ENCODE data around the gene SVOP. TPM values are rescaled to one million over a fixed set of nuclear protein-coding genes. Genes with fewer than 3 reads are reported as not detected.

Gene SVOP
- total and polyA plus RNA-seq, 2 of the 8 experiments (the other 6 are each of a cell fraction or from before 2014, with no cell fraction given), result 0.06 TPM; not detected in 1

- no peak for TF ChIP-seq USF2 (IDR thresholded peaks at IDR 0.05; ENCODE audit: low read length)
- TF ChIP-seq POLR2AphosphoS5 (IDR thresholded peaks at IDR 0.05; ENCODE audit: low read depth, low read length), result no peak
- no peak for TF ChIP-seq KDM5A (IDR thresholded peaks at IDR 0.05; ENCODE audit: low read length)
- no peak for TF ChIP-seq KDM1A (IDR thresholded peaks at IDR 0.05; ENCODE audit: borderline replicate concordance, low read length)
Measured at GRCh38 chr12:108861878-108862587, 158.8 kb downstream of the SVOP start (continued).
